ENCODE measurements around the gene KLC3. TPM values are rescaled to one million over a fixed set of nuclear protein-coding genes. Genes with fewer than 3 reads are reported as not detected.

KLC3 gene
- polyA plus RNA-seq, 3 donors: 0.97 to 1.1 (median 1.1) TPM

DNA sequence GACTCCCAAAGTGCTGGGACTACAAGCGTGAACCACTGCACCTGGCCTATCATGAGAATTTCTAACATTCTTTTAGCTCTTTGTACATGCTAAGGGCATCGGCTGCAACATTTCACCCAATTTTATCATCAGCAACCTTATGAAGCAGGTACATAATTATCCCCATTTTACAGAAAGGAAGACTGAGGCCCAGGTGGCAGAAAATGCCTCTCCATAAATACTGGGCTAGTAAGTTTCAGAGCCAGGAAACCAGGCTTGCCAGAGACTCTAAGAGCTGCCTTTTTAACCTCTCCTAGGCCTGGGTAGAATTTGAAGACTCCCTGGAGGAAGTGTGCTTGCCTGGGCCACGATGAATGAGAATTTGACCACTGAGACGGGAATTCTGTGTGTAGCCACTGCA is 27.6 kb downstream of the KLC3 start:
- no peak for DNase-seq (ENCODE audit: low read depth in 3 of 3, low spot score in 2 of 3)

DNA sequence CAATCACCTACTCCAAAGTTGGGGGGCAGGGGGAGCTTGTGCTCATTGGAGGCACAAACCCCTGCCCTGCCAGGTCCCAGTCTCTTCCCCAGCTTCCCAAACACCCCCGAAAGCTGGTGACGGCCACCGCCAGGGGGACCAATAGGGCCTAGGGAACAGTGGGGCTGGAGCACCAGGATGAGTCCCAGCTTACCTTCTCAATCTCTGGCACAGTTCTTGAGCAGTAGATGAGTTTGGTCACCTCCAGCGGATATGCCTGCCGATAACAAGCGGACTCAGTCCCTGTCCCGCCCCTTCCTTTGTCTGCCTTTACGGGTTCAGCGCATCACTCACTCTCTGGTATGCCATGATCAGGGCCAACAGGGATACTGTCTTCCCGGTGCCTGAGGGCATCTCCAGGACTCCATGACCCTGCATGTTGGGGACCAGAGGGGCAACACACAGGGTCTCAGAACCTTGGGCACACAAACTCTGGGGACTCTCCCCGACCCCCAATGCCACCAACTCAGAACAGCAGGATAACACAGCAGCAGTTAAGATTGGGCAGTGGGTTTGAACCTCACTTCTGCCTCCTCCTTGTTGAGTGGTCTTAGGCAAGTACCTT is 28.3 kb downstream of the KLC3 start:
- no peak for DNase-seq (ENCODE audit: low read depth in 3 of 3, low spot score in 2 of 3)

DNA sequence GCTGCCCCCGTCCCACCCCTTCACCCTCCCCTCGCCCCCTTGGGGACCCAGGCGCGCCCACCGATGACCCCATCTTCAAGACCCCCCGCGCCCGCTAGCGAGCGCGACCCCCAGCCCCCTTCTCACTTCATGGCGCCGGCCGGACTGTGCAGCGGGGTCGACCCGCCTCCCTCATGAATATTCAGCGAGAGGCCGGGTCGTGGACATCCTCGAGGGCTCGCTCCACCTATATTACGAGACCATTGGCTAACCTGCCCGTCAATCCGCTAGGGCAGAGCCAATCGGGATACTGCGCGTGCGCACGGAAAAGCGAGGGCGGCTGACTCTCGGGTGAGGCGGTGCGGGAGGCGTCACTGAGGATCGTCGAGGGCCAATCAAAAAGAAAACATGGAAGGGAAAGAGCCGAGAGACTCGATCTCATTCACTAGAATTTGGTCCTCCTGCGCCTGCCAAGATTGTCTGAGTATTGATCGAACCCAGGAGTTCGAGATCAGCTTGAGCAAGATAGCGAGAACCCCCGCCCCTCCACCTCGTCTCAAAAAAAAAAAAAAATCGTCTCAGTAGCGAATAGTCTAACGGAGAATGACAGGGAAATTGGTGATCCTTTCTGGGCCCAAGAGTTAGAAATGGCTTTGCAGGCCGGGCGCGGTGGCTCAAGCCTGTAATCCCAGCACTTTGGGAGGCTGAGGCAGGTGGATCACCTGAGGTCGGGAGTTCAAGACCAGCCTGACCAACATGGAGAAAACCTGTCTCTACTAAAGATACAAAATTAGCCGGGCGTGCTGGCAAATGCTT is 30.1 kb downstream of the KLC3 start, which contains the start of gene ERCC2:
TSS of gene ERCC2 (minus strand) at position 164 of the 795 bp plus-strand sequence. CDS start at position 131, 33 bp downstream.
- peak; percentile 99 to 100 (median 100) for DNase-seq (ENCODE audit: low read depth in 3 of 3, low spot score in 2 of 3)

DNA sequence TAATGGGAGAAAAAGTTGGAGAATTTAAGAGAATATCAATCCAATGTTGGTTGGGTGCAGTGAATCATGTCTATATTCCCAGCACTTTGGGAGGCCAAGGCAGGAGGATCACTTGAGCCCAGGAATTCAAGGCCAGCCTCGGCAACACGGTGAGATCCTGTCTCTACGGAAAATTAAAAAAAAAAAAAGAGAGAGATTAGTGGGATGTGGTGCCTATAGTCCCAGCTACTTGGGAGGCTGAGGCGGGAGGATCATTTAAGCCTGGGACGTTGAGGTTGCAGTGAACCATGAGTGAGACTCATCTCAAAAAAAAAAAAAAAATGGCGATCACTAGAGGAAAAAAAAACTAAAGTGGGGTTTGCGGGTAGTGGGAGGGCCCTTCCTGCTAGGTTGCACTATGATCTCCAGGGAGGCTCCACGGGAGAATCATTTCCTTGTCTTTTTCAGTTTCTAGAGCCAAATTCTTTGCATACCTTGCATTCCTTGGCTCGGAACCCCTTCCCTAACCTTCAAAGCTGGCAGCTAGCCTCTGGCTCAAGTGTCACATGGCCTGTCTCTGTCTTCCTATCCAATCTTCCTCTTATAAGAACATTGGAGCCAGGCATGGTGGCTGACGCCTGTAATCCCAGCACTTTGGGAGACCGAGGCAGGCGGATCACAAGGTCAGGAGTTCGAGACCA is 35.6 kb downstream of the KLC3 start:
- peak in 2 of 3 donors; percentile 5 to 50 for DNase-seq (ENCODE audit: low read depth in 3 of 3, low spot score in 2 of 3)

DNA sequence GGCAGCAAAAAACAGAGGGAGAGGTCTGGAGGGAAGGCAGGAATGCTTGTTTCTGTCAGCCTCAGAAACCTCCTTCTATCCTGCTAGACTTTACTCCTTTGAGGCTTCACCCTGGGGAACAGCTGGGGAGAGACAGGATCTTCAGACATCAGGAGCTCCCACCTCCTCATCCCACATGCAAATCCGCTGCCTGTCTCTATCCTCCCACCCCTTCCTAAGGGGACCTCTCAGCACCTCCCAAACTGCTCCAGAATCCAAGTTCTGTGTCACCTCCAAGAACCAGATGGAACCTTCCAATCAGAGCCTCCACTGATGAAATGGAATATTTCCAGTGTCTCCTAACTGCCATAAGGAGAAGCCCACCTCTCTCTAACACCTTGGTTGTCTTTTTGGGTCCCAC is 39.6 kb downstream of the KLC3 start:
- DNase-seq (ENCODE audit: low read depth in 3 of 3, low spot score in 2 of 3): no peak

DNA sequence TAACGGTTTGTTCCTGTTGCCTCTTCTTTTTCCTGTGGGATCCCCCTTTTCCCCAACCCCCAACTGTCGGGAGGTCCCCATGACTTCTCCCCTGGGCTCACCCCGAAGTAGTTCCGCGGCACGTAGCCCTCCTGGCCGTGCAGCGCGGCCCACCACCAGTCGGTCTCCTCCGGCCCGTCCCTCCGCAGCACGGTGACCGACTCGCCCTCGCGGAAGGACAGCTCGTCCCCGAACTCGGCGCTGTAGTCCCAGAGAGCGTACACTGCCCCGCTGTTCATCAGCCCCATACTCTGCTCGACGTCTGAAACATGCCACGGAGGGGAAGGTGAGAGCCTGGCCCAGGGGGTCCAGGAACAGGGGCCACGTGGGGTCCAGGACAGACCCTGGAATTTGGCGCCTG is 41.9 kb downstream of the KLC3 start:
- no peak for DNase-seq (ENCODE audit: low read depth in 3 of 3, low spot score in 2 of 3)

DNA sequence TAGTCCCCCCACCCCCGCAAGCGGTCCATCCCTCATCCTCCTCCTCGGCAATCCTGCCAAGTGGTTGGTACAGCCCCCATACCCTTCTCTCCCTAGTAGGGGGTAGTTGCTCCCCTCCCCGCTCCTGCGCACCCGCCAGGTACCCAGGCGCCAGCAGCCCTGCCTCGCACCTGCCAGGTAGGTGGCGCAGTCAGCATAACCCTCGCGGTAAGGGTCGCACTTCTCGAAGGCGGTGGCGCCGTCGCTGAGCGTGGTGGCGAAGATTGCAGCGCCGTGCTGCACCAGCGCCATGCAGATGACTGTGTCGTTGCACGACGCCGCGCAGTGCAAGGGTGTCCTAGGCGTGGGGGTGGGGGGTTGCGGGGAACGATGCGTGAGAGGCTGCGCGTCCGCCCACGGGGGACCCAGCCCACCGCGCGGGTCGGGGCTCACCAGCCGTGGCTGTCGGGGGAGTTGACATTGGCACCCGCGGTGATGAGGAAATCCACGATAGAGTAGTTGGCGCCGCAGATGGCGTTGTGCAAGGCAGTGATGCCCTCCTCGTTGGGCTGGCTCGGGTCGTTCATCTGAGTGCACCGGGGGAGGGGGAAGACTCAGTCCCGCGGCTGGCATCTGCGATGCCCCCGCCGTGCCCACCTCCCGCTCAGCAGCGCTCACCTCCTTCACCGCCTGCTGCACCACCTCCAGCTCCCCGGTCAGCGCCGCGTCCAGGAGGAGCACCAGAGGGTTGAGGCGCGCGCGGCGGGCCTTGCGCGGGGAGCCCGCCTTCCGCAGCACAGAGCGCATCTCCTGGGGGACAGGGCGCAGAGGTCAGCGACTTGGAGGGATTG is 45.1 kb downstream of the KLC3 start:
- no peak for DNase-seq (ENCODE audit: low read depth in 3 of 3, low spot score in 2 of 3)

DNA sequence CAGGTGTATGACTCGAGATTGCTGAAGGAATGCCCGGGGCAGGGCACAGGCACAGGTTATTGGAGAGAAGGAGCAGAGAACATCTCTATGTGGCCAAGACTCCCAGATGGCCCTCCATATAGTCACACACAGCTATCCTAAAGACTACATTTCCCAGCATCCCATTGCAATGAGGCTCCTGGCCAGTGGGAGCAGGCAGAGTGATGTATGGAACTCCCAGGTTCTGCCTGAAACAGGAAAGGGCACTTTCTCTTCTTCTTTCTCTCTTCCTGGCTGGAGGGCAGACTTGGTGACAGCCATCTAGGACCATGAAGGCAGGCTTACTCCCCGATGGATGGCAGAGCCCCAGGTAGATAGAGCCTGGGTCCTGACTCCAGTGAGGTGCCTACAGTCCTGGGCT is 50.8 kb downstream of the KLC3 start:
- DNase-seq (ENCODE audit: low read depth in 3 of 3, low spot score in 2 of 3): no peak

DNA sequence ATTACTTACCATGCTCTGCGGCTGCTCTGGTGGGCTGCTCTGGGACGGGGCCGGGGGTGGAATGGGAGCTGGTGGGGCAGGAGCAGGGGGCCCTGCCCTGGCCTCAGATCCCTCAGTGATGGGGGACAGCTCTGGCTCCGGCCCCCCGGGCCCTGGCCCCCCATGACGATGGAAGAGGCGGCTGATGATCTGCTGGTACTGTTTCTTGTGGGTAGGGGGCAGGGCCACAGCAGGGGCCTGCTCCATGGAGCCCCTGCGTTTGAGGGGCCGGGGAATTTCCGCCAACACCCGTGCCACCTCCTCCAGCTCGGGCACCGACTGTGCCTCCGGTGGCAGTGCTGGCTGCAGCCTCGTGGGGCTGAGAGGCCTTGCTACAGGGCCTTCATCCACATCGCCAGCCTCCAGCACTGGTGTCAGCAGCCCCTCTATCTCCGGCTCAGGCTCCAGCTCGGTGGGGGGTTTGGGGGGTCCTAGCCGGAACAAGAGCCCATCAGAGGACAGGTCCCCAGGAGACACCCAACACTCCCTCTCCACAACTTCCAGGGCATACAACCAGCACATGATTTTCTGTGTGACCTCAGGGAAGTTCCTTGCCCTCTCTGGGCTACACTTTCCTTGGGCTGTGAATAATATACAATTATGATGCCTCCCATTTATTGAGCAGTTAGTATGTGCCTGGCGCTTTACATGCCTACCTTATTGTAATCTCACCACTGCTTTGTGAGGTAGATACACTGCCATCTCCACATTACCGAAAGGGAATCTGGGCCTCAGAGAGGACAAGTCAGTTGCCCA is 51.5 kb downstream of the KLC3 start:
- no peak for DNase-seq (ENCODE audit: low read depth in 3 of 3, low spot score in 2 of 3)

DNA sequence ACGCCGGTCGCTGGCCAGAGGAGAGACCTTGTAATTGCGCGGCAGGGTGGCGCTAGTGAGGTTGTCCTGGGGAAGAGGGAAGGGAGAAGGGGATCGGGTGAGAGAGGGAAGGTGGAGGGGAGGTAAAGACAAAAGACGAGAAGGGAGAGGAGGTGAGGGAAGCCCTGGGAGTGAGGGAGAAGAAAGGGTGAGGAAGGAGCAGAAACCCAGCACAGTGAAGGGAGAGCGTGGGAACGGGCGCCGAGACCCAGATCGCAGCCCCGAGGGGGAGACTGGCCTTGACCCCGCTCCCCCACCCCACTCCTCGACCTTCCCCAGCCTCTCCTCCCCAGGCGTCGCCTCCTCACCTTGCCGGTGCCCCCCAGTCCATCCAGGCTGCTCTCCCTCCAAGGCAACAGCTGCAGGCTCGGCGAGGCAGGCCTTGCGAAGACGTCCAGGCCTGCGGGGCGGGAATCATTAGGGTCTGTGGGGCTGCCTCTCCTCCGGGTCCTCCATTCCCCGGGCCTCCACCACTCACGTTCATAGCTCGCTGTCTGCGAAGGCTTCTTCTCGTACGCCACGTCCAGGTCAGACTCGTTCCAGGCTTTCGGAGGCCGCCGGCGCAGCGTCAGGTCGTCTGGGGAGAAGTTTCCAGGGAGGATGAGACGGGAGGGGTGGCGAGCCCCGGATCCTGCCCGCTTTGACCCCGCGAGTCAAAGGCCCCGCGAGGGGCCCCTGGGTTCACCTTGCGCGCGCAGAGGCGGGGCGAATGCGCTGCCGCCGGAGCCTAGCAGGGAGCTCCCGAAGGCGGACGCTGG is 55.5 kb downstream of the KLC3 start:
- DNase-seq (ENCODE audit: low read depth in 3 of 3, low spot score in 2 of 3): no peak

DNA sequence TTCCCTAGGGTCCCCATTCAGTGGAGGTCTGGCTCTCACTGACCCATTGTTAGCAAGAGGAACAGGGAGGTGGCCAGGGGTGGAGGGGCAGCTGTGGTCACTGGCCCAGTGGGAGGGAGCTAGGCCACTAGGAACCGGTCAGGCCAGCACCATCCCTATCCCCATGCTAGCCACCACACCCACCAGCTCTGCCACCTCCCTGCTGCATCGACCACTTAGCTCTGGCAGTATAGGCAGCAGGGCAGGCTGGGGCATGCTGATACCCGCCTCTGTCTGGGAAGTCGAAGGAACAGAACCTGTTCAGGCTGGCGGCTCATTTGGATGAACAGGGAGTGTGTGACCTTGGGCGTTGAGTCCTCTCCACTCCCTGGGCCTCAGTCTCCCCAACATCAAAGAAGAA is 59.6 kb downstream of the KLC3 start:
- DNase-seq (ENCODE audit: low read depth in 3 of 3, low spot score in 2 of 3): no peak

Other genes starting within 250 kb of the KLC3 start
- 10 to 100 TPM; 19.9 to 25.0 (median 23.7) TPM for gene PPP1R37, start 247.6 kb upstream of the KLC3 start, polyA plus RNA-seq (ENCODE audit: insufficient read length in 3 of 3)
- under 1 TPM; 0.11 TPM for gene NKPD1, start 179.8 kb upstream of the KLC3 start, polyA plus RNA-seq (ENCODE audit: insufficient read length in 3 of 3)
- 10 to 100 TPM; 25.5 to 33.2 (median 32.4) TPM for gene TRAPPC6A, start 162.5 kb upstream of the KLC3 start, polyA plus RNA-seq (ENCODE audit: insufficient read length in 3 of 3)
- gene BLOC1S3, start 162.0 kb upstream of the KLC3 start, polyA plus RNA-seq (ENCODE audit: insufficient read length in 3 of 3): 10 to 100 TPM in 2 of 3 donors, 1 to 10 TPM in 1; 8.8 to 11.6 (median 10.5) TPM
- gene EXOC3L2, start 95.3 kb upstream of the KLC3 start, polyA plus RNA-seq (ENCODE audit: insufficient read length in 3 of 3): 1 to 10 TPM; 6.0 to 7.1 (median 7.0) TPM
- gene MARK4, start 89.5 kb upstream of the KLC3 start, polyA plus RNA-seq (ENCODE audit: insufficient read length in 3 of 3): 10 to 100 TPM; 38.3 to 41.9 (median 39.6) TPM
- gene CKM, start 17.9 kb upstream of the KLC3 start, polyA plus RNA-seq (ENCODE audit: insufficient read length in 3 of 3): 1 to 10 TPM in 1 of 3 donors, under 1 TPM in 2; 0.57 to 1.7 (median 0.79) TPM
- 10 to 100 TPM; 27.7 to 34.3 (median 33.7) TPM for gene ERCC2, start 29.8 kb downstream of the KLC3 start, polyA plus RNA-seq (ENCODE audit: insufficient read length in 3 of 3)
- 1 to 10 TPM; 6.2 to 8.9 (median 6.5) TPM for gene PPP1R13L, start 64.3 kb downstream of the KLC3 start, polyA plus RNA-seq (ENCODE audit: insufficient read length in 3 of 3)
- 1 to 10 TPM; 2.8 to 3.6 (median 3.1) TPM for gene POLR1G, start 65.9 kb downstream of the KLC3 start, polyA plus RNA-seq (ENCODE audit: insufficient read length in 3 of 3)
- gene ERCC1, start 83.2 kb downstream of the KLC3 start, polyA plus RNA-seq (ENCODE audit: insufficient read length in 3 of 3): 10 to 100 TPM; 62.5 to 68.7 (median 68.7) TPM
- gene FOSB, start 127.2 kb downstream of the KLC3 start, polyA plus RNA-seq (ENCODE audit: insufficient read length in 3 of 3): 10 to 100 TPM; 14.3 to 88.2 (median 22.1) TPM
- 10 to 100 TPM in 1 of 3 donors, 1 to 10 TPM in 2; 7.6 to 11.1 (median 9.0) TPM for gene RTN2, start 156.3 kb downstream of the KLC3 start, polyA plus RNA-seq (ENCODE audit: insufficient read length in 3 of 3)
- under 1 TPM in 2 of 3 donors, not detected in 1; 0.17 to 0.24 TPM for gene PPM1N, start 157.7 kb downstream of the KLC3 start, polyA plus RNA-seq (ENCODE audit: insufficient read length in 3 of 3)
- 10 to 100 TPM; 45.6 to 49.3 (median 48.8) TPM for gene VASP, start 166.7 kb downstream of the KLC3 start, polyA plus RNA-seq (ENCODE audit: insufficient read length in 3 of 3)
- gene OPA3, start 244.1 kb downstream of the KLC3 start, polyA plus RNA-seq (ENCODE audit: insufficient read length in 3 of 3): 10 to 100 TPM in 2 of 3 donors, 1 to 10 TPM in 1; 9.7 to 12.0 (median 10.5) TPM

Data from right renal cortex interstitium (tissue), 3 donors.